Gastroesophageal sphincter (tissue), 4 donors: ENCODE measurements around the gene MLLT10. TPM values are rescaled to one million over a fixed set of nuclear protein-coding genes. Genes with fewer than 3 reads are reported as not detected.

ENCODE experiments used
- ATAC-seq: fragments of 150-250 bp; one replicate; pipeline ENCODE4 v1.9.1; 2016; ENCODE audit warnings: mild to moderate bottlenecking, moderate library complexity
- H3K27ac ChIP-seq, 4 donors: fragments of 200-600 bp; sonication (generic) in 3 of 4; 1 replicate in 3 of 4; 2 replicates in 1 of 4; pipeline ENCODE4 v1.5.1; 2016 to 2019
- H3K27me3 ChIP-seq: fragments of 200-600 bp; sonication (generic); one replicate; pipeline ENCODE4 v1.5.1; 2019
- H3K36me3 ChIP-seq, 2 donors: fragments of 200-600 bp; sonication (generic); one replicate each; pipeline ENCODE4 v1.5.1; 2019; ENCODE audit warnings: control low read depth in 1 of 2
- H3K4me1 ChIP-seq, 3 donors: fragments of 200-600 bp; sonication (generic); 1 replicate in 2 of 3; 2 replicates in 1 of 3; pipeline ENCODE4 v1.5.1; 2016 to 2019; ENCODE audit warnings: control low read depth in 2 of 3
- H3K4me3 ChIP-seq, 2 donors: fragments of 200-600 bp; sonication (generic); one replicate each; pipeline ENCODE4 v1.5.1; 2019; ENCODE audit warnings: mild to moderate bottlenecking in 1 of 2, moderate library complexity in 1 of 2
- H3K9me3 ChIP-seq, 3 donors: fragments of 200-600 bp; sonication (generic); one replicate each; pipeline ENCODE4 v1.5.1; 2017 to 2019; ENCODE audit warnings: control low read depth in 2 of 3
- CTCF ChIP-seq, 4 experiments: fragments of 200-600 bp in 2 of 4; fragments of 450-650 bp in 2 of 4; sonication (generic) in 1 of 4; IDR thresholded peaks; one replicate each; pipeline ENCODE4 v1.5.1; 2017 to 2019; ENCODE audit warnings: antibody characterized with exemption in 4 of 4, mild to moderate bottlenecking in 2 of 4, moderate library complexity in 2 of 4
- EP300 ChIP-seq: sonication (generic); formaldehyde crosslinking; IDR thresholded peaks from one replicate; pipeline ENCODE4 v1.6.1; 2017; ENCODE audit warnings: antibody characterized with exemption, mild to moderate bottlenecking
- POLR2A ChIP-seq, 2 donors: fragments of 450-650 bp; IDR thresholded peaks; one replicate each; pipeline ENCODE4 v1.6.1; 2017; ENCODE audit warnings: antibody characterized with exemption in 2 of 2, mild to moderate bottlenecking in 2 of 2, moderate library complexity in 1 of 2
- POLR2AphosphoS5 ChIP-seq: sonication (generic); formaldehyde crosslinking; IDR thresholded peaks from one replicate; pipeline ENCODE4 v1.6.1; 2017; ENCODE audit warnings: antibody characterized with exemption
- WGBS, 2 donors: methylation state at CpG; one replicate each; pipeline ENCODE4 v1.1.5; 2018; ENCODE audit warnings: low coverage in 1 of 2; 5-methylcytosine and 5-hydroxymethylcytosine counted together
- total RNA-seq, 4 donors: library from RNA; depleted of rRNA; stranded (reverse); fragments of >200 nt; gene quantifications; one replicate each; pipeline ENCODE4 v1.1.0, GENCODE V29; 2016

Gene MLLT10
- total RNA-seq, 4 donors from 2014 or later = 27.2 to 52.1 (median 39.0) TPM

GRCh38 chr10:21527598-21528235 is 6.3 kb upstream of the MLLT10 start:
- Histone ChIP-seq H3K4me1 (peaks cover 0 to 47% (median 1%) of the 10 kb centered on the region in 3 donors), H3K36me3 (no peaks in the 10 kb centered on the region), H3K9me3 (no peaks in the 10 kb centered on the region), H3K27ac (peak overlapping the region; percentile 98 to 100 (median 99)), H3K4me3 (peak overlapping the region; percentile 59 to 75), H3K27me3 (no peaks in the 10 kb centered on the region)
- WGBS, 2 donors = 23 to 34% methylated on average over 15 to 18 of the region's 18 CpGs
- no peak for ATAC-seq
- TF ChIP-seq POLR2A (IDR thresholded peaks at IDR 0.05) (no peak), CTCF (IDR thresholded peaks at IDR 0.05) (no peak), EP300 (no peak), POLR2AphosphoS5 (no peak)

GRCh38 chr10:21528236-21529031 is 5.6 kb upstream of the MLLT10 start:
- TF ChIP-seq POLR2A (IDR thresholded peaks at IDR 0.05) = no peak
- TF ChIP-seq POLR2AphosphoS5 = no peak
- no peak for TF ChIP-seq EP300
- no peak for TF ChIP-seq CTCF (IDR thresholded peaks at IDR 0.05)

GRCh38 chr10:21529032-21529910 is 4.8 kb upstream of the MLLT10 start:
- H3K36me3 ChIP-seq = no peaks in the 10 kb centered on the region
- ATAC-seq = no peak
- H3K4me3 ChIP-seq = no peak overlapping the region
- TF ChIP-seq EP300 = no peak
- no peak for TF ChIP-seq CTCF (IDR thresholded peaks at IDR 0.05)
- no peak for TF ChIP-seq POLR2AphosphoS5
- TF ChIP-seq POLR2A (IDR thresholded peaks at IDR 0.05) = no peak
- H3K9me3 ChIP-seq = no peaks in the 10 kb centered on the region
- 78 to 81% methylated on average over 9 of the region's 9 CpGs for WGBS, 2 donors
- no peaks in the 10 kb centered on the region for H3K27me3 ChIP-seq
- H3K4me1 ChIP-seq = peaks cover 0 to 38% (median 3%) of the 10 kb centered on the region in 3 donors
- H3K27ac ChIP-seq = peak overlapping the region in 3 of 4 donors; percentile 98 to 100 (median 99)

More at GRCh38 chr10:21528236-21529031, 5.6 kb upstream of the MLLT10 start:
- WGBS, 2 donors = 62 to 70% methylated on average over 8 of the region's 8 CpGs
- Histone ChIP-seq H3K27me3 (no peaks in the 10 kb centered on the region), H3K4me3 (peak overlapping the region; percentile 59 to 75), H3K36me3 (no peaks in the 10 kb centered on the region), H3K9me3 (no peaks in the 10 kb centered on the region), H3K4me1 (peaks cover 0 to 46% (median 3%) of the 10 kb centered on the region in 3 donors), H3K27ac (peak overlapping the region; percentile 98 to 100 (median 99))
- ATAC-seq = no peak

GRCh38 chr10:21530168-21530567 is 3.9 kb upstream of the MLLT10 start:
- 85 to 90% methylated on average over 1 of the region's 1 CpG for WGBS, 2 donors
- no peaks in the 10 kb centered on the region for H3K27me3 ChIP-seq
- no peaks in the 10 kb centered on the region for H3K36me3 ChIP-seq
- H3K9me3 ChIP-seq = no peaks in the 10 kb centered on the region
- H3K4me1 ChIP-seq = peaks cover 0 to 40% (median 3%) of the 10 kb centered on the region in 3 donors
- peak overlapping the region in 1 of 4 donors; percentile 97 for H3K27ac ChIP-seq
- H3K4me3 ChIP-seq = no peak overlapping the region
- ATAC-seq = no peak
- no peak for TF ChIP-seq EP300
- no peak for TF ChIP-seq POLR2AphosphoS5
- no peak for TF ChIP-seq POLR2A (IDR thresholded peaks at IDR 0.05)
- no peak for TF ChIP-seq CTCF (IDR thresholded peaks at IDR 0.05)
